Astrocyte (in vitro differentiated cells and primary cell): ENCODE measurements around the gene TIMMDC1. TPM values are rescaled to one million over a fixed set of nuclear protein-coding genes. Genes with fewer than 3 reads are reported as not detected.
A peak's percentile ranks its signal among the peaks of the same experiment; 100 is the strongest.

Experiments used
- DNase-seq: peaks from one replicate; pipeline ENCODE4 v3.0.0-alpha.2; 2010; ENCODE audit warnings: low read depth
- FAIRE-seq: peaks from 2 replicates; lab custom pipeline; 2011; peaks lifted over from hg19 to GRCh38; lab: Jason Lieb, UNC
- H2AFZ ChIP-seq: 2 replicates; pipeline ENCODE4 v1.6.0; 2012; ENCODE audit warnings: low read depth, low read length, inconsistent platforms
- H3K27ac ChIP-seq: 2 replicates; pipeline ENCODE4 v1.5.1; 2011; ENCODE audit warnings: low read depth, low read length, inconsistent platforms
- H3K27me3 ChIP-seq: 2 replicates; pipeline ENCODE4 v1.6.0; 2011; ENCODE audit warnings: low read length, inconsistent platforms; ENCODE audit not compliant: insufficient read depth
- H3K36me3 ChIP-seq: 2 replicates; pipeline ENCODE4 v1.5.1; 2011; ENCODE audit warnings: low read length, inconsistent platforms; ENCODE audit not compliant: insufficient read depth
- H3K4me1 ChIP-seq: 2 replicates; pipeline ENCODE4 v1.5.1; 2011; ENCODE audit warnings: low read length, inconsistent platforms; ENCODE audit not compliant: insufficient read depth
- H3K4me2 ChIP-seq: 2 replicates; pipeline ENCODE4 v1.6.0; 2012; ENCODE audit warnings: low read length, inconsistent platforms
- H3K4me3 ChIP-seq: 2 replicates; pipeline ENCODE4 v1.5.1; 2011; ENCODE audit warnings: low read depth, mild to moderate bottlenecking, low read length, inconsistent platforms; ENCODE audit not compliant: insufficient read depth
- H3K79me2 ChIP-seq: 2 replicates; pipeline ENCODE4 v1.6.0; 2012; ENCODE audit warnings: mild to moderate bottlenecking, low read length, inconsistent platforms; ENCODE audit not compliant: insufficient read depth
- H3K9ac ChIP-seq: 2 replicates; pipeline ENCODE4 v1.6.0; 2012; ENCODE audit warnings: mild to moderate bottlenecking, low read length, inconsistent platforms
- H3K9me3 ChIP-seq: 2 replicates; pipeline ENCODE4 v1.5.1; 2012; ENCODE audit warnings: low read depth, mild to moderate bottlenecking, low read length, inconsistent platforms; ENCODE audit not compliant: insufficient read depth
- H4K20me1 ChIP-seq: 2 replicates; pipeline ENCODE4 v1.6.0; 2012; ENCODE audit warnings: low read length, inconsistent platforms; ENCODE audit not compliant: insufficient read depth
- H3K27ac Mint-ChIP-seq: one replicate; pipeline ENCODE4 v1.8.0; 2021; ENCODE audit warnings: mild to moderate bottlenecking, mixed read lengths; ENCODE audit not compliant: unreplicated experiment
- H3K27me3 Mint-ChIP-seq: one replicate; pipeline ENCODE4 v1.8.0; 2021; ENCODE audit warnings: low read depth, mixed read lengths; ENCODE audit not compliant: unreplicated experiment
- H3K36me3 Mint-ChIP-seq: one replicate; pipeline ENCODE4 v1.8.0; 2021; ENCODE audit warnings: low read depth, mixed read lengths; ENCODE audit not compliant: unreplicated experiment
- H3K4me1 Mint-ChIP-seq: one replicate; pipeline ENCODE4 v1.8.0; 2021; ENCODE audit warnings: low read depth, mixed read lengths; ENCODE audit not compliant: unreplicated experiment
- H3K4me3 Mint-ChIP-seq: one replicate; pipeline ENCODE4 v1.8.0; 2021; ENCODE audit warnings: mild to moderate bottlenecking, moderate library complexity, mixed read lengths; ENCODE audit not compliant: unreplicated experiment
- H3K9me3 Mint-ChIP-seq: one replicate; pipeline ENCODE4 v1.8.0; 2021; ENCODE audit warnings: mild to moderate bottlenecking, mixed read lengths; ENCODE audit not compliant: unreplicated experiment
- CTCF ChIP-seq: IDR thresholded peaks from 2 replicates; pipeline ENCODE4 v1.5.1; 2011; ENCODE audit warnings: low read depth, mild to moderate bottlenecking, inconsistent platforms, low read length, moderate library complexity; ENCODE audit not compliant: insufficient read depth
- EZH2 ChIP-seq: IDR thresholded peaks from 2 replicates; pipeline ENCODE4 v1.6.1; 2012; ENCODE audit warnings: mild to moderate bottlenecking, low read length, inconsistent platforms; ENCODE audit not compliant: insufficient read depth
- total RNA-seq: library from RNA; stranded (reverse); gene quantifications from 2 replicates; pipeline ENCODE4 v1.2.1, GENCODE V29; 2021

The TIMMDC1 gene
- total RNA-seq, 1 donor from 2014 or later, result 109 TPM

- Mint-ChIP-seq H3K36me3 (peaks cover 6% of the 10 kb centered on the region), H3K27me3 (no peaks in the 10 kb centered on the region), H3K27ac (no peak overlapping the region), H3K4me1 (peaks cover 12% of the 10 kb centered on the region), H3K9me3 (no peaks in the 10 kb centered on the region), H3K4me3 (peak overlapping the region; percentile 15)
- H3K9ac ChIP-seq, result peak overlapping the region; percentile 33
- DNase-seq (peak; percentile 14), FAIRE-seq (no peak)
- no peak overlapping the region for H3K27ac ChIP-seq
- peaks cover 5% of the 10 kb centered on the region for H3K36me3 ChIP-seq
- peaks cover 46% of the 10 kb centered on the region for H3K79me2 ChIP-seq
- no peak overlapping the region for H2AFZ ChIP-seq
- no peak for TF ChIP-seq CTCF
- no peak for TF ChIP-seq EZH2
- H3K27me3 ChIP-seq, result no peaks in the 10 kb centered on the region
- H3K4me1 ChIP-seq, result peaks cover 16% of the 10 kb centered on the region
- no peaks in the 10 kb centered on the region for H3K9me3 ChIP-seq
- peak overlapping the region; percentile 38 for H3K4me3 ChIP-seq
- peak overlapping the region; percentile 94 for H3K4me2 ChIP-seq
- H4K20me1 ChIP-seq, result no peaks in the 10 kb centered on the region
Measured at GRCh38 chr3:119500901-119501300, 2.6 kb downstream of the TIMMDC1 start.

DNA sequence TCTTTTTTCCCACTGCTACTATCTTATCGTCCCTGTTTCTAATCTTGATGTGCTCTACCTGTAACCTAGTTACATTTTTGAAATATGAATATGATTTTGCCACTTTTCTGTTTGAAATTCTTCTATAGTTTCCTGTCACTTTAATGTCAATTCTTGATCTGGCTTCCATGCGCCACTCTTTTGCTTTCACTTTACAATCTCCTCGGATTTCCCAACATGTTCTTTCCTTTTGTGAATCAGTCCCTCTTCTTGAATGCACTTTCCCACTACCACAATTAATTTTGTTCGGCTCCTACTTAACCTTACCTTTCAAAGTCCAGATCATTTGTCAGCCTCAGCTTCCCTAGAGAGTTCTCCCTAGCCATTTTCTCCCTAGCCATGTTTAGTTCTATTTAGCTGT is 8.3 kb downstream of the TIMMDC1 start:
- H3K4me1 Mint-ChIP-seq, result peaks cover 4% of the 10 kb centered on the region
- H3K36me3 Mint-ChIP-seq, result peaks cover 14% of the 10 kb centered on the region
- no peak overlapping the region for H3K27ac Mint-ChIP-seq
- TF ChIP-seq EZH2, result no peak
- TF ChIP-seq CTCF, result no peak
- FAIRE-seq (no peak), DNase-seq (no peak)
- no peaks in the 10 kb centered on the region for H3K9me3 ChIP-seq
- no peak overlapping the region for H3K9ac ChIP-seq
- peaks cover 18% of the 10 kb centered on the region for H3K79me2 ChIP-seq
- no peaks in the 10 kb centered on the region for H3K27me3 Mint-ChIP-seq
- no peaks in the 10 kb centered on the region for H3K4me1 ChIP-seq
- H3K36me3 ChIP-seq, result peaks cover 17% of the 10 kb centered on the region
- H3K4me3 Mint-ChIP-seq, result no peak overlapping the region
- H3K27me3 ChIP-seq, result no peaks in the 10 kb centered on the region
- no peak overlapping the region for H3K27ac ChIP-seq
- no peak overlapping the region for H3K4me2 ChIP-seq
- H2AFZ ChIP-seq, result no peak overlapping the region
- H3K4me3 ChIP-seq, result no peak overlapping the region
- H3K9me3 Mint-ChIP-seq, result no peaks in the 10 kb centered on the region
- no peaks in the 10 kb centered on the region for H4K20me1 ChIP-seq

- Histone ChIP-seq H2AFZ (no peak overlapping the region), H3K9me3 (no peaks in the 10 kb centered on the region), H3K79me2 (peaks cover 15% of the 10 kb centered on the region), H3K4me2 (no peak overlapping the region), H4K20me1 (no peaks in the 10 kb centered on the region), H3K36me3 (peaks cover 17% of the 10 kb centered on the region), H3K4me3 (no peak overlapping the region), H3K27me3 (no peaks in the 10 kb centered on the region), H3K4me1 (no peaks in the 10 kb centered on the region), H3K9ac (no peak overlapping the region), H3K27ac (no peak overlapping the region)
- no peaks in the 10 kb centered on the region for H3K9me3 Mint-ChIP-seq
- H3K27ac Mint-ChIP-seq, result no peak overlapping the region
- DNase-seq (no peak), FAIRE-seq (no peak)
- no peak overlapping the region for H3K4me3 Mint-ChIP-seq
- no peaks in the 10 kb centered on the region for H3K27me3 Mint-ChIP-seq
- peaks cover 4% of the 10 kb centered on the region for H3K4me1 Mint-ChIP-seq
- peaks cover 14% of the 10 kb centered on the region for H3K36me3 Mint-ChIP-seq
- TF ChIP-seq EZH2 (no peak), CTCF (no peak)
Measured at GRCh38 chr3:119507404-119507803, 9.1 kb downstream of the TIMMDC1 start.
